Activated T-helper 17 cell treated with anti-CD3 and anti-CD28 coated beads, Interleukin-2, amount 50 U/mL, for 72 hours (primary cell): ENCODE results near the gene WFDC10A. TPM values are rescaled to one million over a fixed set of nuclear protein-coding genes. Genes with fewer than 3 reads are reported as not detected.
"Not testable (repeated sequence)": the region's sequence is repeated elsewhere in the genome, so short reads cannot be mapped to it uniquely, and the experiment has no call there.

Experiments
- ATAC-seq: fragments of 150-1000 bp; cut with Tn5 transposase; replicated peaks from 2 replicates; pipeline ENCODE4 v1.10.0; 2021; ENCODE audit warnings: mild to moderate bottlenecking, moderate library complexity
- H3K27ac Mint-ChIP-seq: one replicate; pipeline ENCODE4 v1.8.0; 2022; ENCODE audit warnings: mixed read lengths
- H3K27me3 Mint-ChIP-seq: one replicate; pipeline ENCODE4 v1.8.0; 2022; ENCODE audit warnings: mixed read lengths
- H3K36me3 Mint-ChIP-seq: one replicate; pipeline ENCODE4 v1.8.0; 2022; ENCODE audit warnings: low read depth, mild to moderate bottlenecking, mixed read lengths
- H3K4me1 Mint-ChIP-seq: one replicate; pipeline ENCODE4 v1.8.0; 2022; ENCODE audit warnings: mixed read lengths
- H3K4me3 Mint-ChIP-seq: one replicate; pipeline ENCODE4 v1.8.0; 2022; ENCODE audit warnings: mild to moderate bottlenecking, mixed read lengths
- H3K9me3 Mint-ChIP-seq: one replicate; pipeline ENCODE4 v1.8.0; 2022; ENCODE audit warnings: mixed read lengths
- total RNA-seq, 2 donors: library from RNA; stranded (reverse); gene quantifications; one replicate each; pipeline ENCODE4 v1.2.3, GENCODE V29; 2022

The WFDC10A gene
- total RNA-seq, 2 donors from 2014 or later = not detected

DNA sequence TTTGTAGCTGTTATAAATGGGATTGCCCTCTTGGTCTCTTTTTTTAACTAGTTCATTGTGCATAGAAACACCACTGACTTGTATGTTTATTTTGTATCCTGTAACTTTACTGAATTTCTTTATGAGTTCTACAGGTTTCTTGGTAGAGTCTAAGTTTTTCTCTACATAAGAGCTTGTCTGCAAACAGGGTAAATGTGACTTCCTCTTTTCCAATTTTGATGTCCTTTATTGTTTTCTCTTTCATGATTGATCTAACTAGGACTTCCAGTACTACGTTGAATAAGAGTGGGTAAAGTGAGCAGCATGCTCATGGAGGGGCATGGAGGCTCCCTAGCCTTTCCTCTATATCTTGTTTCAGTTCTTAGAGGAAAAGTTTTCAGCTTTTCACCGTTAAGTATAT lies 3.0 kb upstream of the WFDC10A start:
- Mint-ChIP-seq H3K4me3 (no peak overlapping the region), H3K27me3 (peaks cover 27% of the 10 kb centered on the region), H3K27ac (no peak overlapping the region), H3K4me1 (no peaks in the 10 kb centered on the region), H3K9me3 (no peaks in the 10 kb centered on the region), H3K36me3 (no peaks in the 10 kb centered on the region)
- no peak for ATAC-seq

DNA sequence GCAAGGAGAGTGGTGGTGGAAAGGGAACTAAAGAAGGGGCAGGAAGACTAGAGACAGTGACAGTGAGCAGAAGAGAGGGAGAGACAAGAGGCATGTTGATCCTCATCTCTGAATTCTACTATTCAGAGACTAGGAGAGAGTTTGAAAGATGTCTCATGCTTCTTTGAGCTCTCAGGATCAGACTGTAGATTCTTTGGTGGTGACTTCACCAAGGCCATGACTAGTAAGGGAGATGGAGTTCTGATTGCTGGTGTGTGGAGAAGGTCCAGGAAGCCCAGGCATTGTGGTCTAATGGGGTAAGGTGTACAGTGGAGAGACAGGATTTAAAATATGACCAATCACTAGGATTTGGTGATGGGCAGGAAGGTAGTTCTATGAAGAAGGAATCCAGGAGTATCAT lies 832 bp downstream of the WFDC10A start:
- H3K4me1 Mint-ChIP-seq = no peaks in the 10 kb centered on the region
- H3K9me3 Mint-ChIP-seq = no peaks in the 10 kb centered on the region
- H3K4me3 Mint-ChIP-seq = no peak overlapping the region
- H3K36me3 Mint-ChIP-seq = no peaks in the 10 kb centered on the region
- no peak for ATAC-seq
- no peak overlapping the region for H3K27ac Mint-ChIP-seq
- H3K27me3 Mint-ChIP-seq = peaks cover 37% of the 10 kb centered on the region

DNA sequence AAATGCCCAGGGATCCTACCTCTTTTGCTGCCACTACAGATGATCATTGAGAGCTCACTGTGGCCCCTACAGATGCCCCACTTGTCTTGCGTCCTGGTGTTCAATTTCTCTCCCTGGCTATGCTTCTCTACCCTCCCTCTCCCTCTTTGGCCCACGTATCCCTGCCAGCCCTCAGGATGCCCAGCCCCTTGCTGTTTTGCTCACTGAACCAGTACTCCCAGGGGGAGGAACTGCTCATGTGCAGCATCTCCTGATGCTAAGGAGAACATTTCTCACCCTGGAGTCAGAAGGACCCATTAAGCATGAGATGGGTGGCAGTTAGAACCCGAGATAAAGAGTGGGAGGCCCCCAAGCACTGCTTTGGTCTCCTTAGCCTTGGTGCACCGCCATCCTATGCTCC lies 1.6 kb downstream of the WFDC10A start, which contains the start of gene WFDC9:
Gene WFDC9, minus strand, starts transcription at position 101 of the 400 bp plus-strand sequence. CDS start 21,103 bp downstream, outside the sequence.
- no peak within 1 kb of the TSS for H3K27ac Mint-ChIP-seq
- H3K27me3 Mint-ChIP-seq = peaks cover 37% of the 10 kb centered on the region
- no peaks in the 10 kb centered on the region for H3K9me3 Mint-ChIP-seq
- H3K4me1 Mint-ChIP-seq = no peaks in the 10 kb centered on the region
- no peak within 1 kb of the TSS for H3K4me3 Mint-ChIP-seq
- no peaks in the 10 kb centered on the region for H3K36me3 Mint-ChIP-seq
- no peak for ATAC-seq

DNA sequence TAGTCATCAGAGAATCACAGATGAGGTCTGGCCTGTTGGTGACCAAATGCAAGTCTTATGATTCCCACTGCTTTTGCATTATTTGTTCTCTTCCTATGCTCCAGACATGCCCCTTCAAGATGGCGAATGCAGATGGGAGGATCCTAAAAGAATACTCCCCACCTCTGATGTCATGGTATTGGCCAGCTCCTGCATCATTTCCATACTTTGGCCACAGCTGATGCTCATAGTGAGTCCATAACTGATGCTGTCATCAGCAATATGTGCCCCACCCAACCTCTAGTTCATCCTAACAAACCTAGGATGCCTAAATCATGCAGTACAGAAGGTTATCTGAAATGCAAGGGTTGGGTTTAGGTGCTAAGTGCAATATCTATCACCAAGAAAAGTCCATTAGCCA lies 7.0 kb downstream of the WFDC10A start:
- Mint-ChIP-seq H3K27me3 (peaks cover 22% of the 10 kb centered on the region), H3K27ac (no peak overlapping the region), H3K9me3 (no peaks in the 10 kb centered on the region), H3K36me3 (no peaks in the 10 kb centered on the region), H3K4me3 (no peak overlapping the region), H3K4me1 (no peaks in the 10 kb centered on the region)
- no peak for ATAC-seq

DNA sequence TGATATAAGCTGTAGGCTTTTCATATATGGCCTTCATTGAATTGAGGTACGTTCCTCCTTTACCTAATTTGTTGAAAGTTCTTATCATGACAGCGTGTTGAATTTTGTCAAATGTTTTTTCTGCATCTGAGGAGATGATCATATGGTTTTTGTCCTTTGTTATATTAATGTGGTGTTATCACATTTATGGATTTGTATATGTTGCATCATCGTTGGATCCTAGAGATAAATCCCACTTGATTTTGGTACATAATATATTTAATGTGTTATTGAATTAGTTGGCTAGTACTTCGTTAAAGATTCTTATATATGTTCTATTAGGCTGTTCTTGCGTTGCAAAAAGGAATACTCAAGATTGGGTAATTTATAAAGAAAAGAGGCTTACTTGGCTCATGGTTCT lies 10.1 kb downstream of the WFDC10A start:
- H3K27me3 Mint-ChIP-seq = peaks cover 25% of the 10 kb centered on the region
- no peaks in the 10 kb centered on the region for H3K4me1 Mint-ChIP-seq
- H3K4me3 Mint-ChIP-seq = no peak overlapping the region
- no peaks in the 10 kb centered on the region for H3K36me3 Mint-ChIP-seq
- H3K27ac Mint-ChIP-seq = no peak overlapping the region
- ATAC-seq = no peak
- H3K9me3 Mint-ChIP-seq = no peaks in the 10 kb centered on the region

DNA sequence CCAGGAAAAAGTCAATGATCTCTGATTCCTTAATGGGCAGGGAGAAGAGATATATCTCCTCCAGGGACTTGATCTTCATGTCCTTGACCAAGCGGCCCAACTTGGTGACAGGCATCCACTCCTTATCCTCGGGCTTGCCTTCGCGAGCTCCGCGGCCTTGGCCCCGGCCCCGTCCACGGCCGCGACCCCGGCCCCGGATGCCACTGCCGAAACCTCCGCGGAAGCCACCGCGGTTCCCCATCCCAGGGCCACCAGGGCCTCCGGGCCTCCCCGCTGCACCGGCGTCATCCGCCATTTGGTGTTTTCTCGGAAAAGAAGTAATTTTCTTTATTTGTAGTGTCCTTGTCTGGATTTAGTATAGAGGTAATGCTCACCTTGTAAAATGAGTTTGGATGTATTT lies 11.5 kb downstream of the WFDC10A start:
- H3K4me3 Mint-ChIP-seq, ATAC-seq, H3K4me1 Mint-ChIP-seq, H3K9me3 Mint-ChIP-seq, H3K27ac Mint-ChIP-seq, H3K36me3 Mint-ChIP-seq: not testable (repeated sequence)
- H3K27me3 Mint-ChIP-seq = peaks cover 25% of the 10 kb centered on the region

DNA sequence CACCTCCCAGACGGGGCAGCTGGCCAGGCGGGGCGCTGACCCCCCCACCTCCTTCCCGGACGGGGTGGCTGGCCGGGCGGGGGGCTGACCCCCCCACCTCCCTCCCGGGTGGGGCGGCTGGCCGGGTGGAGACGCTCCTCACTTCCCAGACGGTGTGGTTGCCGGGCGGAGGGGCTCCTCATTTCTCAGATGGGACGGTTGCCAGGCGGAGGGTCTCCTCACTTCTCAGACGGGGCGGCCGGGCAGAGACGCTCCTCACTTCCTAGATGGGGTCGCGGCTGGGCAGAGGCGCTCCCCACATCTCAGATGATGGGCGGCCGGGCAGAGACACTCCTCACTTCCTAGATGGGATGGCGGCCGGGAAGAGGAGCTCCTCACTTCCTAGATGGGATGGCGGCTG lies 16.3 kb downstream of the WFDC10A start:
- H3K4me3 Mint-ChIP-seq, H3K9me3 Mint-ChIP-seq, H3K36me3 Mint-ChIP-seq, ATAC-seq, H3K4me1 Mint-ChIP-seq, H3K27ac Mint-ChIP-seq: not testable (repeated sequence)
- H3K27me3 Mint-ChIP-seq = peaks cover 14% of the 10 kb centered on the region

DNA sequence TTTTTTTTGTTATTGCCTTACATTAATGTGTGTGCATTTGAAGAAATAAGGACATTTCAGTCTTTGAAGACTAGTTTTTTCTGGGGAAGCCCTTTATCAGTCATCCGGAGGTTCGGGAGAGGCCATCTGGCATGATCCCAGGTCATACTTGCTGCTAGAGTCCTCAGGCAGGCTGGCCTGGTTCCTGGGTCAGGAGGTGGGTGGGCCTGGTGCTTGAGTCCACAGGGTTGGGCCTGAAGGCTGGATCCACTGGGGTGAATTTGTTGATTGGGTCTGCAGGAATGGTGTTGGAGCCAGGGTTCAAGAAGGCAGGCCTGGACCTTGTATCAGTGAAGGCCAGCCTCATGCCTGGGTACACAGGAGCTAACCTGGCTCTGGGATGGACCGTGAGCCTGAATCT lies 17.3 kb downstream of the WFDC10A start:
- no peaks in the 10 kb centered on the region for H3K9me3 Mint-ChIP-seq
- H3K27me3 Mint-ChIP-seq = peaks cover 12% of the 10 kb centered on the region
- H3K4me3 Mint-ChIP-seq = no peak overlapping the region
- no peaks in the 10 kb centered on the region for H3K4me1 Mint-ChIP-seq
- H3K36me3 Mint-ChIP-seq = no peaks in the 10 kb centered on the region
- no peak overlapping the region for H3K27ac Mint-ChIP-seq
- no peak for ATAC-seq

DNA sequence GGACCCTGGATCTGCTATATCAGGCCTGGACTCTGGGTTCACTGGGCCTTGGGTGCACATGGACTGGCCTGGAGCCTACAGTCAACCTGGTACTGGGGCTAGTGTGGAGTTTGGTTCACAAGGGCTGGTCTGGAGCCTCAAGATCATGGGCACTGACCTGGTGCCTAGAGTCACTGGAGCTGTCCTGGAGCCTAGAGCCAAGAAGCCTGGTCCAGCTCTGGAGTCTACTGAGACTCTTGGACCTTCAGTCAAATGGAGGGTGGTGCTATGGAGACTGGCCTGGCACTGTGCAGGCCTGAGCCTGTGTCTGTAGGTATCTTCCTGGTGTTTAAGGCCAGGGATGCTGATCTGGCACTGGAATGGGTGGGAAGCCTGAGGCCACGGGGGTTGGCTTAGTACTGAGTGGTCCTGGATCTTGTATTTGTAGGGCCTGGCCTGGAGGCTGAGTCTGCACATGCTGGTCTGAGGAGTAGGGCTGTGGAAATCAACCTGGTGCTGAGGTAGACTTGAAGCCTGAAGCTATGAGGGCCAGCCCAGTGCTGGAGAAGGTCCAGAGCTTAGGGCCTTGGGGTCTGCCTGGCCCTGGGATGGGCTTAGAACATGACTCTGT lies 18.0 kb downstream of the WFDC10A start:
- Mint-ChIP-seq H3K27me3 (peaks cover 7% of the 10 kb centered on the region), H3K27ac (no peak overlapping the region), H3K4me3 (no peak overlapping the region), H3K9me3 (no peaks in the 10 kb centered on the region), H3K36me3 (no peaks in the 10 kb centered on the region), H3K4me1 (no peaks in the 10 kb centered on the region)
- no peak for ATAC-seq

DNA sequence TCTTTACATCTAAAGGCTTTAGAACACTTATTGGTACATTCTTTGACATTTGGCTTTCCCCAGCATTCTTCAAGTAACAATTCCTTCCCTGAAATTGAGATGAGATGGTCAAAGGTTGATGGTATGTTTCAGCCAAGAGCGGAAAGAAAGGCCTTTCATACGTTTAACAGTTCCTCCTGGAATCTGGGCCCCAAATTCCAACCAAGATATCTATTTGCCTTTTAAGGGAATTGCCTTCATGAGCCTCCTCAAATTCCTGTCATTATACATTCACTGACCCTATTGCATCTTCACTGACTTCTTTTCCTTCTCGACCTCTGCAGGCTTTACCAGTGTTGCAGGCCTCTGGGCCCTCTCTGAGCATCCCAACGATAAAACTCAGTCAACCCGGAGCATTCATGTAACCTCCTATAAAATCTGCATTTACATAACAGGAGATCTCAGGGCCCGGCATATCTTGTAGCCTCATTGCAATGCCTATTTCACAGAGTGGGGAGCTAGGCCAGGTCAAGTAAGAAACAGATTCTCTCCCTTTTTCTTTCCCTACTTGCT lies 19.8 kb downstream of the WFDC10A start:
- H3K27ac Mint-ChIP-seq = no peak overlapping the region
- no peak for ATAC-seq
- H3K9me3 Mint-ChIP-seq = no peaks in the 10 kb centered on the region
- peaks cover 5% of the 10 kb centered on the region for H3K27me3 Mint-ChIP-seq
- no peaks in the 10 kb centered on the region for H3K36me3 Mint-ChIP-seq
- H3K4me1 Mint-ChIP-seq = no peaks in the 10 kb centered on the region
- H3K4me3 Mint-ChIP-seq = no peak overlapping the region

DNA sequence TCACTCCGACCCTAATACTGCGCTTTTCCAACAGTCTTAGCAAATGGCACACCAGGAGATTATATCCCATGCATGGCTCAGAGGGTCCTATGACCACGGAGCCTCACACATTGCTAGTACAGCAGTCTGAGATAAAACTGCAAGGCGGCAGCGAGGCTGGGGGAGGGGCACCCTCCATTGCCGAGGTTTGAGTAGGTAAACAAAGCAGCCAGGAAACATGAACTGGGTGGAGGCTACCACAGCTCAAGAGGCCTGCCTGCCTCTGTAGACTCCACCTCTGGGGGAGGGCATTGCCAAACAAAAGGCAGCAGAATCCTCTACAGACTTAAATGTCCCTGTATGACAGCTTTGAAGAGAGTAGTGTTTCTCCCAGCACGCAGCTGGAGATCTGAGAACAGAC lies 22.2 kb downstream of the WFDC10A start:
- H3K36me3 Mint-ChIP-seq, H3K27ac Mint-ChIP-seq, H3K9me3 Mint-ChIP-seq, H3K4me3 Mint-ChIP-seq, ATAC-seq, H3K27me3 Mint-ChIP-seq, H3K4me1 Mint-ChIP-seq: not testable (repeated sequence)

DNA sequence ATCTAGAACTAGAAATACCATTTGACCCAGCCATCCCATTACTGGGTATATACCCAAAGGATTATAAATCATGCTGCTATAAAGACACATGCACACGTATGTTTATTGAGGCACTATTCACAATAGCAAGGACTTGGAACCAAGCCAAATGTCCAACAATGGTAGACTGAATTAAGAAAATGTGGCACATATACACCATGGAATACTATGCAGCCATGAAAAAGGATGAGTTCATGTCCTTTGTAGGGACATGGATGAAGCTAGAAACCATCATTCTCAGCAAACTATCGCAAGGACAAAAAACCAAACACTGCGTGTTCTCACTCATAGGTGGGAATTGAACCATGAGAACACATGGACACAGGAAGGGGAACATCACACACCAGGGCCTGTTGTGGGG lies 27.5 kb downstream of the WFDC10A start:
- not testable (repeated sequence) for H3K27me3 Mint-ChIP-seq, H3K9me3 Mint-ChIP-seq, H3K4me1 Mint-ChIP-seq, ATAC-seq, H3K27ac Mint-ChIP-seq, H3K4me3 Mint-ChIP-seq, H3K36me3 Mint-ChIP-seq

DNA sequence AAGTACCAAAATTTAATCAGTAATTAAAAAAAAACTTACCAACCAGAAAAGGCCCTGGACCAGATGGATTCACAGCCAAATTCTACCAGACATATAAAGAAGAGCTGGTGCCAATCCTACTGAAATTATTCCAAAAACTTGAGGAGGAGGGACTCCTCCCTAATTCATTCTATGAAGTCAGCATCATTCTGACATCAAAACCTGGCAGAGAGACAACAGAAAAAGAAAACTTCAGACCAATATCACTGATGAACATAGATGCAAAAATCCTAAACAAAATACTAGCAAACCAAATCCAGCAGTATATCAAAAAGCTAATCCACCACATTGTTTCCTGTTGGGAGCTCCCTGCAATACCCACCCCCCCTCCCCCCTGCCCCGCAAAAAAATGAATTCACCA lies 40.6 kb downstream of the WFDC10A start, which contains the start of gene WFDC11:
Gene WFDC11, minus strand, starts transcription at position 101 of the 400 bp plus-strand sequence. CDS start 19,639 bp downstream, outside the sequence.
- Mint-ChIP-seq H3K4me3 (no peak within 1 kb of the TSS), H3K36me3 (no peaks in the 10 kb centered on the region), H3K27ac (no peak within 1 kb of the TSS), H3K9me3 (no peaks in the 10 kb centered on the region), H3K4me1 (no peaks in the 10 kb centered on the region), H3K27me3 (peaks cover 23% of the 10 kb centered on the region)
- ATAC-seq = no peak

DNA sequence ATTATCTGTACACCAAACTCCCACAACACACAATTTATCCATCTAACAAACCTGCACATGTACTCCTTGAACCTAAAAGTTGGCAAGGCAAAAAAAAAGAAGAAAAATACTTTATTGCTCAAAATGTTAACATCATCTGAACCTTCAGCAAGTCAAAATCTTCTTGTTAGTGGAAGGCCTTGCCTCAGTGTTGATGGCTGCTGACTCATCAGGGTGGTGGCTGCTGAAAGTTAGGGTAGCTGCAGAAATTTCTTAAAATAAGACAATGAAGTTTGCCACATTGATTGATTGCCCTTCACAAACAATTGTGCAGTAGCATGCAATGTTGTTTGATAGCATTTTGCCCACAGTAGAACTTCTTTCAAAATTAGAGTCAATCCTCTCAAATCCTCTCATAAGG lies 43.2 kb downstream of the WFDC10A start:
- Mint-ChIP-seq H3K27ac (no peak overlapping the region), H3K36me3 (no peaks in the 10 kb centered on the region), H3K4me1 (no peaks in the 10 kb centered on the region), H3K4me3 (no peak overlapping the region), H3K27me3 (peaks cover 27% of the 10 kb centered on the region), H3K9me3 (peaks cover 1% of the 10 kb centered on the region)
- ATAC-seq = no peak

DNA sequence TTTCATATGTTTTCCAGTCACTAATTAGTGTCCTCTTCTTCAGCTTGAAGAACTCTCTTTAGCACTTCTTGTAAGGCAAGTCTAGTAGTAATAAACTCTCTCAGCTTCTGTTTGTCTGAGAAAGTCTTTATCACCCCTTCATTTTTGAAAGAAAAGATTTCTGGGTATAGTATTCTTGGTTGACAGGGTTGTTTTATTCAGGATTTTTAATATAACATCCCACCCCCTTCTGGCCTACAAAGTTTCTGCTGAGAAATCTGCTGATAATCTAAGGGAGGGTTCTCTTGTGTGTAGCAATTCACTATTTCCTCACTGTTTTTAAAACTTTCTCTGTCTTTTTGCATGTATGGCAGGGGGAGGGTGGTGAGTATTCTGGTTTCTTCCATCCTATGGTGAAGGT lies 50.1 kb downstream of the WFDC10A start:
- Mint-ChIP-seq H3K27me3 (peaks cover 19% of the 10 kb centered on the region), H3K36me3 (no peaks in the 10 kb centered on the region), H3K4me1 (no peaks in the 10 kb centered on the region), H3K9me3 (peaks cover 10% of the 10 kb centered on the region), H3K27ac (no peak overlapping the region), H3K4me3 (no peak overlapping the region)
- ATAC-seq = no peak
